GM12865 (cell line): ENCODE results near the gene KCNK17.

Source experiments
- DNase-seq: peaks from one replicate; pipeline ENCODE4 v3.0.0; 2010; ENCODE audit warnings: low read depth
- H3K4me3 ChIP-seq: 2 replicates; pipeline ENCODE4 v1.5.1; 2011; ENCODE audit warnings: mild to moderate bottlenecking, low read depth, low read length, control low read depth
- TF ChIP-seq, protein P1 (sequence below): IDR thresholded peaks from 2 replicates; pipeline ENCODE4 v1.5.1; 2011; ENCODE audit warnings: low read length, control low read depth, low read depth, inconsistent platforms; ENCODE audit not compliant: insufficient read depth; ENCODE audit errors: missing control alignments

The KCNK17 gene

DNA sequence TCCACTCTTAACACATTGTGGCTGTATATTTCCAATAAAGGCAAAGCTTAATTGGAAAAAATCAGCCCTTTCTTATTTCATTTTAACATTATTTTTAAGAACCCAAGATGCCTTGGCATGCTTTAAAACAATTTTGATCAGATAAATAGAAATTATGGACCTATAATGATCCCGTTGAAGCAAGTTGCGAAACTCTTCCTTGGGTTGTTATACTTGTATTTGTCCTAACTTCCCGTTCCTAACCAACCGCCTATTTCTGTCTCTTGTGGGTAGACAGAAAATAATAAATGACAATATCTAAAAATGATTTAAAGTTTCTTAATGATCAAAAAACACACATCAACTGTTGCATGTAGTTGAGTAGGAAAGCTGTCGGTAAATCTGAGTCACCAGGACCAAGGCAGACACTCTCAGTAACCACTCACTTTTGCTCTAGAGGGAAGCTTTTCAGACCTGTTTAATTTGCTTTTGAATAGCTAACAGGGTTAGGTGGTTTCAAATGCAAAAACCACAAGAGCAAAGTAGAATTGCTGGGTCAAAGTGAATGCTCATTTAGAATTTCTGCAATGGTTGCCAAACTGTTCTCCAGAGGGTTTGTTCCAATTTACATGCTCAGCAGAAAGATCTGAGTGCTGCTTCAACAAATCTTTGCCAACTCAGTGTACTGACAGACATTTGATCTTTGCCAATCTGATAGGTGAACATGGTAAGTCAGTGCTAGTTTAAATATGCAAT lies 50.7 kb downstream of the KCNK17 start:
- no peak overlapping the region for H3K4me3 ChIP-seq
- DNase-seq, result no peak
- TF ChIP-seq, protein P1, sequence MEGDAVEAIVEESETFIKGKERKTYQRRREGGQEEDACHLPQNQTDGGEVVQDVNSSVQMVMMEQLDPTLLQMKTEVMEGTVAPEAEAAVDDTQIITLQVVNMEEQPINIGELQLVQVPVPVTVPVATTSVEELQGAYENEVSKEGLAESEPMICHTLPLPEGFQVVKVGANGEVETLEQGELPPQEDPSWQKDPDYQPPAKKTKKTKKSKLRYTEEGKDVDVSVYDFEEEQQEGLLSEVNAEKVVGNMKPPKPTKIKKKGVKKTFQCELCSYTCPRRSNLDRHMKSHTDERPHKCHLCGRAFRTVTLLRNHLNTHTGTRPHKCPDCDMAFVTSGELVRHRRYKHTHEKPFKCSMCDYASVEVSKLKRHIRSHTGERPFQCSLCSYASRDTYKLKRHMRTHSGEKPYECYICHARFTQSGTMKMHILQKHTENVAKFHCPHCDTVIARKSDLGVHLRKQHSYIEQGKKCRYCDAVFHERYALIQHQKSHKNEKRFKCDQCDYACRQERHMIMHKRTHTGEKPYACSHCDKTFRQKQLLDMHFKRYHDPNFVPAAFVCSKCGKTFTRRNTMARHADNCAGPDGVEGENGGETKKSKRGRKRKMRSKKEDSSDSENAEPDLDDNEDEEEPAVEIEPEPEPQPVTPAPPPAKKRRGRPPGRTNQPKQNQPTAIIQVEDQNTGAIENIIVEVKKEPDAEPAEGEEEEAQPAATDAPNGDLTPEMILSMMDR, result no peak

GRCh38 chr6:39261751-39262150 lies 52.5 kb downstream of the KCNK17 start:
- DNase-seq, result no peak
- TF ChIP-seq, protein P1, result no peak
- no peak overlapping the region for H3K4me3 ChIP-seq

- TF ChIP-seq, protein P1, result no peak
- H3K4me3 ChIP-seq, result no peak overlapping the region
- no peak for DNase-seq
Measured at GRCh38 chr6:39260953-39261352, 53.3 kb downstream of the KCNK17 start.

GRCh38 chr6:39260456-39260855 lies 53.8 kb downstream of the KCNK17 start:
- TF ChIP-seq, protein P1, result no peak
- no peak for DNase-seq
- H3K4me3 ChIP-seq, result no peak overlapping the region

- H3K4me3 ChIP-seq, result no peak overlapping the region
- TF ChIP-seq, protein P1, result no peak
- no peak for DNase-seq
Measured at GRCh38 chr6:39256294-39256940, 57.8 kb downstream of the KCNK17 start.

- TF ChIP-seq, protein P1, result no peak
- H3K4me3 ChIP-seq, result no peak overlapping the region
- DNase-seq, result no peak
Measured at GRCh38 chr6:39254999-39255535, 59.2 kb downstream of the KCNK17 start.
